ENCODE measurements around the gene IGIP.

IGIP gene

GRCh38 chr5:140165101-140165922 lies 39.6 kb downstream of the IGIP start:
- no peak for DNase-seq (ENCODE audit: low read depth in 2 of 2)

- no peak for DNase-seq (ENCODE audit: low read depth in 2 of 2)
Observed at GRCh38 chr5:140165923-140166270, 40.2 kb downstream of the IGIP start.

GRCh38 chr5:140166911-140167310 lies 41.2 kb downstream of the IGIP start:
- DNase-seq (ENCODE audit: low read depth in 2 of 2): no peak

- no peak for DNase-seq (ENCODE audit: low read depth in 2 of 2)
Observed at GRCh38 chr5:140168371-140168770, 42.6 kb downstream of the IGIP start.

GRCh38 chr5:140169410-140169809 lies 43.7 kb downstream of the IGIP start:
- DNase-seq (ENCODE audit: low read depth in 2 of 2): no peak

- no peak for DNase-seq (ENCODE audit: low read depth in 2 of 2)
Observed at GRCh38 chr5:140172483-140172882, 46.7 kb downstream of the IGIP start.

GRCh38 chr5:140174014-140174413 lies 48.3 kb downstream of the IGIP start:
- DNase-seq (ENCODE audit: low read depth in 2 of 2): no peak

- peak; percentile 71 to 73 for DNase-seq (ENCODE audit: low read depth in 2 of 2)
Observed at GRCh38 chr5:140174465-140175366, 49.0 kb downstream of the IGIP start, which contains the start of gene CYSTM1. TSS of gene CYSTM1 (plus strand) at chr5:140175188. CDS start at chr5:140194466, 19,278 bp downstream.

- peak in 1 of 2 experiments; percentile 16 for DNase-seq (ENCODE audit: low read depth in 2 of 2)
Observed at GRCh38 chr5:140175367-140176030, 49.8 kb downstream of the IGIP start.

GRCh38 chr5:140176031-140176387 lies 50.3 kb downstream of the IGIP start:
- no peak for DNase-seq (ENCODE audit: low read depth in 2 of 2)

GRCh38 chr5:140178086-140178410 lies 52.3 kb downstream of the IGIP start:
- DNase-seq (ENCODE audit: low read depth in 2 of 2): no peak

- DNase-seq (ENCODE audit: low read depth in 2 of 2): no peak
Observed at GRCh38 chr5:140178482-140179116, 52.9 kb downstream of the IGIP start.
